ENCODE results near the gene TUBB. TPM values are rescaled to one million over a fixed set of nuclear protein-coding genes. Genes with fewer than 3 reads are reported as not detected.
A peak's percentile ranks its signal among the peaks of the same experiment; 100 is the strongest.

TUBB gene
- total and polyA plus RNA-seq, 2 donors (not counting 3 experiments of a cell fraction or from before 2014, with no cell fraction given) = 1,276 to 1,408 TPM

- Histone ChIP-seq H3K27me3 (ENCODE audit: control insufficient read depth in 2 of 2, insufficient read depth in 2 of 2, low read length in 2 of 2) (no peaks in the 10 kb centered on the region), H2AFZ (ENCODE audit: low read depth, low read length) (no peak overlapping the region), H3K4me1 (ENCODE audit: control insufficient read depth, extremely low read depth, insufficient read depth, low read length) (peaks cover 37% of the 10 kb centered on the region), H3K27ac (ENCODE audit: insufficient read depth, low read depth, low read length) (no peak overlapping the region), H3K79me2 (ENCODE audit: control insufficient read depth, insufficient read depth, low read length) (peaks cover 60% of the 10 kb centered on the region), H3K9me3 (replicated peaks; ENCODE audit: control insufficient read depth, insufficient read depth, low read length) (no peaks in the 10 kb centered on the region), H3K9me1 (replicated peaks; ENCODE audit: control insufficient read depth, extremely low read depth, insufficient read depth, low read length) (no peaks in the 10 kb centered on the region), H3K9ac (replicated peaks; ENCODE audit: extremely low read depth, insufficient read depth, low read length) (peak overlapping the region; percentile 79), H3K36me3 (ENCODE audit: control insufficient read depth in 2 of 2, extremely low read depth in 1 of 2, insufficient read depth in 2 of 2, low read length in 2 of 2) (peaks cover 16 to 31% of the 10 kb centered on the region in 2 experiments), H4K20me1 (replicated peaks; ENCODE audit: control insufficient read depth, extremely low read depth, insufficient read depth, low read length) (peaks cover 7% of the 10 kb centered on the region), H3K4me2 (ENCODE audit: insufficient read depth, low read length) (peak overlapping the region; percentile 89), H3K4me3 (replicated peaks in 1 of 3; ENCODE audit: insufficient read depth in 1 of 3, low read depth in 1 of 3, low read length in 3 of 3) (peak overlapping the region in 2 of 3 experiments; percentile 76 to 94)
- TF ChIP-seq, protein P1, sequence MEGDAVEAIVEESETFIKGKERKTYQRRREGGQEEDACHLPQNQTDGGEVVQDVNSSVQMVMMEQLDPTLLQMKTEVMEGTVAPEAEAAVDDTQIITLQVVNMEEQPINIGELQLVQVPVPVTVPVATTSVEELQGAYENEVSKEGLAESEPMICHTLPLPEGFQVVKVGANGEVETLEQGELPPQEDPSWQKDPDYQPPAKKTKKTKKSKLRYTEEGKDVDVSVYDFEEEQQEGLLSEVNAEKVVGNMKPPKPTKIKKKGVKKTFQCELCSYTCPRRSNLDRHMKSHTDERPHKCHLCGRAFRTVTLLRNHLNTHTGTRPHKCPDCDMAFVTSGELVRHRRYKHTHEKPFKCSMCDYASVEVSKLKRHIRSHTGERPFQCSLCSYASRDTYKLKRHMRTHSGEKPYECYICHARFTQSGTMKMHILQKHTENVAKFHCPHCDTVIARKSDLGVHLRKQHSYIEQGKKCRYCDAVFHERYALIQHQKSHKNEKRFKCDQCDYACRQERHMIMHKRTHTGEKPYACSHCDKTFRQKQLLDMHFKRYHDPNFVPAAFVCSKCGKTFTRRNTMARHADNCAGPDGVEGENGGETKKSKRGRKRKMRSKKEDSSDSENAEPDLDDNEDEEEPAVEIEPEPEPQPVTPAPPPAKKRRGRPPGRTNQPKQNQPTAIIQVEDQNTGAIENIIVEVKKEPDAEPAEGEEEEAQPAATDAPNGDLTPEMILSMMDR (IDR thresholded peaks at IDR 0.05; ENCODE audit: extremely low read depth in 1 of 2, insufficient read depth in 1 of 2, low read depth in 1 of 2, low read length in 2 of 2) = peak; percentile 83 to 87
- TF ChIP-seq POLR2A (IDR thresholded peaks at IDR 0.05; ENCODE audit: low read depth, low read length) (peak; percentile 76), POLR2AphosphoS5 (IDR thresholded peaks at IDR 0.05; ENCODE audit: insufficient read depth, low read depth, low read length) (peak; percentile 36), EZH2 (IDR thresholded peaks at IDR 0.05; ENCODE audit: borderline replicate concordance, low read depth, low read length, severe bottlenecking) (no peak), MYC (IDR thresholded peaks at IDR 0.05; ENCODE audit: low read depth, low read length) (no peak)
- FAIRE-seq = peak; percentile 87
- intact Hi-C loops (cut with micrococcal nuclease) (loop anchor here (1.0 kb wide), 1 partner anchor 43 kb away; no protein-coding TSS in a partner anchor), dilution Hi-C loops (cut with MboI; ENCODE audit: extremely low pct_ligation_motif_present, low sequenced_read_pairs) (no loop called here)
- DNase-seq (ENCODE audit: low read depth, low spot score) = peak; percentile 82
- ChIA-PET CTCF (interaction anchor here (0.6 to 9.2 kb wide), 22 partner anchors 9 to 365 kb away, joined by 3 to 296 read pairs (median 5); partner anchors contain the start of genes DHX16, FLOT1, NRM and VARS2), POLR2A (interaction anchor here (1.6 to 3.0 kb wide), 2 partner anchors 22 to 42 kb away, joined by 3 to 34 read pairs; partner anchors contain the start of gene IER3)
- BruUV-seq (replicated peaks) = no TSS peak
Observed at GRCh38 chr6:30722280-30723112, 2.3 kb downstream of the TUBB start.
